Endothelial cell of umbilical vein (primary cell): ENCODE measurements around the gene PINK1. TPM values are rescaled to one million over a fixed set of nuclear protein-coding genes. Genes with fewer than 3 reads are reported as not detected.

Source experiments
- BruUV-seq: library from RNA; stranded (reverse); fragments of 400-500 nt; replicated peaks from 2 replicates; lab custom pipeline; 2021; lab: Mats Ljungman, UMichigan
- CTCF ChIA-PET: fragments of 300-600, 350-600 bp; sonication (Branson Sonifier 250); formaldehyde crosslinking; loops from one replicate; lab custom pipeline; 2021; ENCODE audit warnings: antibody characterized with exemption, inconsistent platforms; lab: Charles Lee
- POLR2A ChIA-PET: fragments of 300-600, 350-600 bp; sonication (Branson Sonifier 250); formaldehyde crosslinking; loops from one replicate; lab custom pipeline; 2021; ENCODE audit warnings: antibody characterized with exemption, inconsistent platforms; lab: Charles Lee
- DNase-seq: peaks from one replicate; pipeline ENCODE4 v3.0.0-alpha.2; 2011; ENCODE audit warnings: low read depth, low spot score
- FAIRE-seq: peaks from 2 replicates; lab custom pipeline; 2011; peaks lifted over from hg19 to GRCh38; lab: Jason Lieb, UNC
- H2AFZ ChIP-seq: 2 replicates; pipeline ENCODE4 v1.6.0; 2012; ENCODE audit warnings: low read depth, low read length, control low read depth, inconsistent platforms
- H3K27ac ChIP-seq: 2 replicates; pipeline ENCODE4 v1.5.1; 2011; ENCODE audit warnings: low read depth, mild to moderate bottlenecking, control low read depth, low read length, moderate library complexity; ENCODE audit not compliant: insufficient read depth
- H3K27me3 ChIP-seq, 2 experiments: 2 replicates each; pipeline versions ENCODE4 v1.6.0 to v1.6.1; 2011; ENCODE audit warnings: low read length in 2 of 2, mixed read lengths in 1 of 2; ENCODE audit not compliant: control insufficient read depth in 2 of 2, insufficient read depth in 2 of 2
- H3K36me3 ChIP-seq, 2 experiments: 2 replicates in 1 of 2; 3 replicates in 1 of 2; pipeline ENCODE4 v1.5.1; 2011; ENCODE audit warnings: low read length in 2 of 2, mild to moderate bottlenecking in 1 of 2, moderate library complexity in 1 of 2; ENCODE audit not compliant: control insufficient read depth in 2 of 2, insufficient read depth in 2 of 2; ENCODE audit errors: extremely low read depth in 1 of 2
- H3K4me1 ChIP-seq: 3 replicates; pipeline ENCODE4 v1.5.1; 2011; ENCODE audit warnings: mild to moderate bottlenecking, low read length; ENCODE audit not compliant: control insufficient read depth, insufficient read depth; ENCODE audit errors: extremely low read depth
- H3K4me2 ChIP-seq: 2 replicates; pipeline ENCODE4 v1.6.1; 2011; ENCODE audit warnings: low read length, control low read depth, mixed read lengths; ENCODE audit not compliant: insufficient read depth
- H3K4me3 ChIP-seq, 3 experiments: fragments of 200-600 bp in 1 of 3; sonication (generic), shearing (Covaris generic) in 1 of 3; replicated peaks in 1 of 3; 2 replicates each; pipeline ENCODE4 v1.5.1; 2011 to 2016; ENCODE audit warnings: control low read depth in 3 of 3, low read length in 3 of 3, mild to moderate bottlenecking in 2 of 3, inconsistent platforms in 1 of 3, low read depth in 1 of 3, moderate library complexity in 1 of 3; ENCODE audit not compliant: insufficient read depth in 1 of 3
- H3K79me2 ChIP-seq: 2 replicates; pipeline ENCODE4 v1.6.0; 2012; ENCODE audit warnings: low read length, inconsistent platforms; ENCODE audit not compliant: control insufficient read depth, insufficient read depth
- H3K9ac ChIP-seq: replicated peaks from 2 replicates; pipeline ENCODE3; 2011; ENCODE audit warnings: low read length, control low read depth; ENCODE audit not compliant: insufficient read depth; ENCODE audit errors: extremely low read depth
- H3K9me1 ChIP-seq: replicated peaks from 3 replicates; pipeline ENCODE4 v1.6.0; 2011; ENCODE audit warnings: mild to moderate bottlenecking, low read length; ENCODE audit not compliant: control insufficient read depth, insufficient read depth; ENCODE audit errors: extremely low read depth
- H3K9me3 ChIP-seq: replicated peaks from 2 replicates; pipeline ENCODE4 v1.5.1; 2012; ENCODE audit warnings: low read length, inconsistent platforms; ENCODE audit not compliant: control insufficient read depth, insufficient read depth
- H4K20me1 ChIP-seq: replicated peaks from 2 replicates; pipeline ENCODE3; 2011; ENCODE audit warnings: mild to moderate bottlenecking, low read length; ENCODE audit not compliant: control insufficient read depth, insufficient read depth; ENCODE audit errors: extremely low read depth
- EZH2 ChIP-seq: IDR thresholded peaks from 2 replicates; pipeline ENCODE4 v1.6.1; 2012; ENCODE audit warnings: borderline replicate concordance, low read depth, mild to moderate bottlenecking, moderate library complexity, low read length, inconsistent platforms; ENCODE audit not compliant: severe bottlenecking
- FOS ChIP-seq: IDR thresholded peaks from 2 replicates; pipeline ENCODE4 v1.6.1; 2011; ENCODE audit warnings: mild to moderate bottlenecking, low read length, moderate library complexity, borderline replicate concordance; ENCODE audit not compliant: insufficient read depth
- GATA2 ChIP-seq: IDR thresholded peaks from 2 replicates; pipeline ENCODE4 v1.7.0; 2011; ENCODE audit warnings: low read depth, mild to moderate bottlenecking, moderate library complexity, mixed read lengths, low read length; ENCODE audit not compliant: insufficient read length, insufficient read depth
- JUN ChIP-seq: IDR thresholded peaks from 2 replicates; pipeline ENCODE4 v1.6.1; 2011; ENCODE audit warnings: borderline replicate concordance, low read depth; ENCODE audit not compliant: insufficient read length, insufficient read depth
- MYC ChIP-seq: IDR thresholded peaks from one replicate; pipeline ENCODE4 v1.6.1; 2011; ENCODE audit warnings: mild to moderate bottlenecking, low read depth, low read length
- POLR2A ChIP-seq: IDR thresholded peaks from 2 replicates; pipeline ENCODE4 v1.6.1; 2012; ENCODE audit warnings: low read depth, mild to moderate bottlenecking, control low read depth, low read length
- POLR2AphosphoS5 ChIP-seq: IDR thresholded peaks from 2 replicates; pipeline ENCODE4 v1.6.1; 2012; ENCODE audit warnings: low read depth, mild to moderate bottlenecking, control low read depth, low read length, moderate library complexity; ENCODE audit not compliant: insufficient read depth
- dilution Hi-C: fragments of 300-500 bp; cut with MboI; formaldehyde crosslinking; loops from one replicate; pipeline ENCODE4 v1.15.0; 2019; ENCODE audit warnings: low sequenced_read_pairs; ENCODE audit not compliant: extremely low pct_ligation_motif_present
- intact Hi-C: fragments of 100-400 bp; cut with micrococcal nuclease; formaldehyde crosslinking; loops from one replicate; pipeline ENCODE4 v1.10.0; 2022
- polyA plus RNA-seq, 4 experiments: library from polyadenylated mRNA; depleted of rRNA in 3 of 4; stranded (reverse) in 3 of 4; unstranded in 1 of 4; fragments of >200 nt; gene quantifications; 2 replicates each; pipeline versions ENCODE4 v1.2.1 to v1.2.3, GENCODE V29; 2011 to 2012; ENCODE audit warnings: missing spikeins in 1 of 4
- total RNA-seq: library from RNA; stranded (reverse); gene quantifications from 2 replicates; pipeline ENCODE4 v1.2.3, GENCODE V29; 2021
- TF ChIP-seq, protein P1 (sequence below), 2 donors: IDR thresholded peaks; 1 replicate in 1 of 2; 2 replicates in 1 of 2; pipeline ENCODE4 v1.5.1; 2011; ENCODE audit warnings: low read length in 2 of 2, mild to moderate bottlenecking in 2 of 2, moderate library complexity in 2 of 2, control low read depth in 1 of 2, inconsistent platforms in 1 of 2, low read depth in 1 of 2; ENCODE audit not compliant: insufficient read depth in 1 of 2; ENCODE audit errors: extremely low read depth in 1 of 2
- TF ChIP-seq, protein P2 (sequence below): IDR thresholded peaks from 2 replicates; pipeline ENCODE4 v1.6.1; 2011; ENCODE audit not compliant: insufficient read depth, insufficient read length

The PINK1 gene
- total and polyA plus RNA-seq, 2 donors (not counting 3 experiments of a cell fraction or from before 2014, with no cell fraction given) = 27.3 to 27.9 TPM

DNA sequence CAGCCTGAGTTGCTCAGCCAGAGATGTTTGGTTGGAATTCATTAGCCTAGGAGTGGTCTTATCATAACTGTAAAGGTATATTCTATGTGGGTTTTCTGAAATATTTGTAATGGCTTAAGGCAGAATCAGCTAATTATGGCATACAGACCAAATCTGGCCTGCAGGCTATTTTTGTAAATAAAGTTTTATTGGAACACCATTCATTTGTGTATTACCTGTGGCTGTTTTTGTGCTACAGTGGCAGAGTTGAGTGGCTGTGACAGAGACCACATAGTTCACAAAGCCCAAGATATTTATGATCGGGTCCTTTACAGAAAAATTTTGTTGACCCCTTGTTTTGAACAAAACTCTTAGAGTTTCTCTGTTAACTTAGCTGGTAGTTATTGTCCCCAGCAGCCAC, 35.3 kb downstream of the PINK1 start:
- no peaks in the 10 kb centered on the region for H3K79me2 ChIP-seq
- no peak for FAIRE-seq
- H3K4me2 ChIP-seq = no peak overlapping the region
- H3K9me1 ChIP-seq = no peaks in the 10 kb centered on the region
- POLR2A ChIA-PET = no interaction called here
- H3K9ac ChIP-seq = no peak overlapping the region
- BruUV-seq = no TSS peak
- H4K20me1 ChIP-seq = no peaks in the 10 kb centered on the region
- H3K9me3 ChIP-seq = no peaks in the 10 kb centered on the region
- H3K36me3 ChIP-seq = no peaks in the 10 kb centered on the region
- H3K27ac ChIP-seq = no peak overlapping the region
- no peak overlapping the region for H3K4me3 ChIP-seq
- no peak for TF ChIP-seq FOS
- TF ChIP-seq EZH2 = no peak
- TF ChIP-seq, protein P1, sequence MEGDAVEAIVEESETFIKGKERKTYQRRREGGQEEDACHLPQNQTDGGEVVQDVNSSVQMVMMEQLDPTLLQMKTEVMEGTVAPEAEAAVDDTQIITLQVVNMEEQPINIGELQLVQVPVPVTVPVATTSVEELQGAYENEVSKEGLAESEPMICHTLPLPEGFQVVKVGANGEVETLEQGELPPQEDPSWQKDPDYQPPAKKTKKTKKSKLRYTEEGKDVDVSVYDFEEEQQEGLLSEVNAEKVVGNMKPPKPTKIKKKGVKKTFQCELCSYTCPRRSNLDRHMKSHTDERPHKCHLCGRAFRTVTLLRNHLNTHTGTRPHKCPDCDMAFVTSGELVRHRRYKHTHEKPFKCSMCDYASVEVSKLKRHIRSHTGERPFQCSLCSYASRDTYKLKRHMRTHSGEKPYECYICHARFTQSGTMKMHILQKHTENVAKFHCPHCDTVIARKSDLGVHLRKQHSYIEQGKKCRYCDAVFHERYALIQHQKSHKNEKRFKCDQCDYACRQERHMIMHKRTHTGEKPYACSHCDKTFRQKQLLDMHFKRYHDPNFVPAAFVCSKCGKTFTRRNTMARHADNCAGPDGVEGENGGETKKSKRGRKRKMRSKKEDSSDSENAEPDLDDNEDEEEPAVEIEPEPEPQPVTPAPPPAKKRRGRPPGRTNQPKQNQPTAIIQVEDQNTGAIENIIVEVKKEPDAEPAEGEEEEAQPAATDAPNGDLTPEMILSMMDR (IDR thresholded peaks at IDR 0.05; ENCODE audit: extremely low read depth in 1 of 2, insufficient read depth in 1 of 2, low read depth in 1 of 2, low read length in 2 of 2) = no peak
- no peak for TF ChIP-seq POLR2AphosphoS5
- TF ChIP-seq, protein P2, sequence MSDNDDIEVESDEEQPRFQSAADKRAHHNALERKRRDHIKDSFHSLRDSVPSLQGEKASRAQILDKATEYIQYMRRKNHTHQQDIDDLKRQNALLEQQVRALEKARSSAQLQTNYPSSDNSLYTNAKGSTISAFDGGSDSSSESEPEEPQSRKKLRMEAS = no peak
- TF ChIP-seq POLR2A = no peak
- no peak for TF ChIP-seq GATA2
- TF ChIP-seq MYC = no peak
- TF ChIP-seq JUN = no peak
- CTCF ChIA-PET = no interaction called here
- H2AFZ ChIP-seq = no peak overlapping the region
- dilution Hi-C loops = no loop called here
- DNase-seq = no peak
- H3K4me1 ChIP-seq = peaks cover 2% of the 10 kb centered on the region
- H3K27me3 ChIP-seq = no peaks in the 10 kb centered on the region
- intact Hi-C loops = no loop called here
